Measurements from ENCODE around the gene OSTF1. TPM values are rescaled to one million over a fixed set of nuclear protein-coding genes. Genes with fewer than 3 reads are reported as not detected.

OSTF1 gene
- total and polyA plus RNA-seq, 2 experiments from 2014 or later, result 19.2 to 34.4 TPM

DNA sequence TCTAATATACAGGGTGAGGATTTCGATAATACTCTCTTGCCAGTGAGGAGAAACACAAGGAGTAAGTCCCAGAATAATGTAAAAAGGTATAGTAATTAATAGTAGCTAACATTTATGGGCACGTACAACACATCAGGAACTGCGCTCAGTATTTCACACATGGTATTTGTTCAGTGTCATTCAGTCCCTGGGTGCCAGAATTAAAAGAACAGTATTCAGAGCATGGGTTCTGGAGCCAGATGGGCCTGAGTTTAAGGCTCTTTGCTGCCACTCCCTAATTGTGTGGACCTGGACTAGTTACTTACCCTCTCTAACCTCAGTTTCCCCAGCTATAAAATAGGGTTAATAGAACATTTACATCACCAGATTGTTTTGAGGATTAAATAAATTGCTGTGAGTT, 16.3 kb downstream of the OSTF1 start:
- DNase-seq (ENCODE audit: low read depth in 1 of 2, low spot score in 1 of 2), result no peak

GRCh38 chr9:75105019-75105540, 16.8 kb downstream of the OSTF1 start:
- Histone ChIP-seq H3K4me1 (ENCODE audit: low read depth) (peaks cover 10% of the 10 kb centered on the region), H3K9me3 (ENCODE audit: low read depth) (no peaks in the 10 kb centered on the region), H3K36me3 (no peaks in the 10 kb centered on the region), H3K4me3 (no peak overlapping the region), H3K27ac (peak overlapping the region; percentile 6), H3K27me3 (no peaks in the 10 kb centered on the region)
- no peak for DNase-seq (ENCODE audit: low read depth in 1 of 2, low spot score in 1 of 2)
- TF ChIP-seq, protein P1, sequence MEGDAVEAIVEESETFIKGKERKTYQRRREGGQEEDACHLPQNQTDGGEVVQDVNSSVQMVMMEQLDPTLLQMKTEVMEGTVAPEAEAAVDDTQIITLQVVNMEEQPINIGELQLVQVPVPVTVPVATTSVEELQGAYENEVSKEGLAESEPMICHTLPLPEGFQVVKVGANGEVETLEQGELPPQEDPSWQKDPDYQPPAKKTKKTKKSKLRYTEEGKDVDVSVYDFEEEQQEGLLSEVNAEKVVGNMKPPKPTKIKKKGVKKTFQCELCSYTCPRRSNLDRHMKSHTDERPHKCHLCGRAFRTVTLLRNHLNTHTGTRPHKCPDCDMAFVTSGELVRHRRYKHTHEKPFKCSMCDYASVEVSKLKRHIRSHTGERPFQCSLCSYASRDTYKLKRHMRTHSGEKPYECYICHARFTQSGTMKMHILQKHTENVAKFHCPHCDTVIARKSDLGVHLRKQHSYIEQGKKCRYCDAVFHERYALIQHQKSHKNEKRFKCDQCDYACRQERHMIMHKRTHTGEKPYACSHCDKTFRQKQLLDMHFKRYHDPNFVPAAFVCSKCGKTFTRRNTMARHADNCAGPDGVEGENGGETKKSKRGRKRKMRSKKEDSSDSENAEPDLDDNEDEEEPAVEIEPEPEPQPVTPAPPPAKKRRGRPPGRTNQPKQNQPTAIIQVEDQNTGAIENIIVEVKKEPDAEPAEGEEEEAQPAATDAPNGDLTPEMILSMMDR (IDR thresholded peaks at IDR 0.05; ENCODE audit: low read depth, low read length), result no peak

More for the DNA sequence above, 16.3 kb downstream of the OSTF1 start:
- Histone ChIP-seq H3K4me1 (ENCODE audit: low read depth) (peaks cover 10% of the 10 kb centered on the region), H3K27me3 (no peaks in the 10 kb centered on the region), H3K9me3 (ENCODE audit: low read depth) (no peaks in the 10 kb centered on the region), H3K4me3 (no peak overlapping the region), H3K36me3 (no peaks in the 10 kb centered on the region), H3K27ac (peak overlapping the region; percentile 6)
- TF ChIP-seq, protein P1 (IDR thresholded peaks at IDR 0.05; ENCODE audit: low read depth, low read length), result no peak

GRCh38 chr9:75105841-75106240, 17.5 kb downstream of the OSTF1 start:
- TF ChIP-seq, protein P1 (IDR thresholded peaks at IDR 0.05; ENCODE audit: low read depth, low read length), result no peak
- H3K9me3 ChIP-seq (ENCODE audit: low read depth), result no peaks in the 10 kb centered on the region

DNA sequence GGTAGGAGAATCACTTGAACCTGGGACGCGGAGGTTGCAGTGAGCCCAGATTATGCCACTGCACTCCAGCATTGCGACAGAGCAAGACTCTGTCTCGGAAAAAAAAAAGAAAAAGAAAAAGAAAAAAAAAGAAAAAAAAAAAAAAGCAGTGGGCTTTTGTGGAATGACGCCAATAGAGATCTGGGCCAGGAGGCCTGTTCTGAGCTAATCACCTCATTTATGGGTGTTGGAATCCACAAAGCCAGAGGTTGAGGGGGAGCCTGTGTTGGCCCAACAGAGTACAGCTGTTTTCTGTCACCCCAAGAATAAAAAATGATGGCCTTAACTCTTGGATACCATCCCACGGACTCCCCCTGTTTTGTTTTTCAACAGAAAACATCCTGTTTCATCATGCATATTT, 18.5 kb downstream of the OSTF1 start:
- Histone ChIP-seq H3K27ac (no peak overlapping the region), H3K4me3 (no peak overlapping the region), H3K4me1 (ENCODE audit: low read depth) (peaks cover 10% of the 10 kb centered on the region), H3K9me3 (ENCODE audit: low read depth) (no peaks in the 10 kb centered on the region), H3K36me3 (no peaks in the 10 kb centered on the region), H3K27me3 (no peaks in the 10 kb centered on the region)
- TF ChIP-seq, protein P1 (IDR thresholded peaks at IDR 0.05; ENCODE audit: low read depth, low read length), result no peak
- DNase-seq (ENCODE audit: low read depth in 1 of 2, low spot score in 1 of 2), result peak in 1 of 2 donors; percentile 83

More at GRCh38 chr9:75105841-75106240, 17.5 kb downstream of the OSTF1 start:
- H3K4me3 ChIP-seq, result no peak overlapping the region
- DNase-seq (ENCODE audit: low read depth in 1 of 2, low spot score in 1 of 2), result peak in 1 of 2 donors; percentile 61
- H3K4me1 ChIP-seq (ENCODE audit: low read depth), result peaks cover 10% of the 10 kb centered on the region
- H3K27me3 ChIP-seq, result no peaks in the 10 kb centered on the region
- H3K27ac ChIP-seq, result peak overlapping the region; percentile 37
- no peaks in the 10 kb centered on the region for H3K36me3 ChIP-seq

GRCh38 chr9:75108571-75108970, 20.3 kb downstream of the OSTF1 start:
- Histone ChIP-seq H3K4me3 (no peak overlapping the region), H3K4me1 (ENCODE audit: low read depth) (peaks cover 10% of the 10 kb centered on the region), H3K36me3 (no peaks in the 10 kb centered on the region), H3K27ac (no peak overlapping the region), H3K27me3 (no peaks in the 10 kb centered on the region), H3K9me3 (ENCODE audit: low read depth) (no peaks in the 10 kb centered on the region)
- TF ChIP-seq, protein P1 (IDR thresholded peaks at IDR 0.05; ENCODE audit: low read depth, low read length), result no peak
- peak in 1 of 2 donors; percentile 83 for DNase-seq (ENCODE audit: low read depth in 1 of 2, low spot score in 1 of 2)
